Hepatocyte (in vitro differentiated cells): ENCODE results near the gene NTRK3. TPM values are rescaled to one million over a fixed set of nuclear protein-coding genes. Genes with fewer than 3 reads are reported as not detected.
"Not testable (repeated sequence)": the region's sequence is repeated elsewhere in the genome, so short reads cannot be mapped to it uniquely, and the experiment has no call there.

Experiments used
- DNase-seq: peaks from one replicate; pipeline ENCODE4 v3.0.0-alpha.2; 2016; ENCODE audit warnings: low spot score
- H2AFZ ChIP-seq: fragments of 200-600 bp; sonication (generic); 2 replicates; pipeline ENCODE4 v1.6.0; 2016; ENCODE audit warnings: antibody characterized with exemption, mild to moderate bottlenecking
- H3K27ac ChIP-seq: fragments of 200-600 bp; sonication (generic); 2 replicates; pipeline ENCODE4 v1.5.1; 2016; ENCODE audit warnings: mild to moderate bottlenecking
- H3K27me3 ChIP-seq: fragments of 200-600 bp; sonication (generic); 2 replicates; pipeline ENCODE4 v1.6.1; 2016
- H3K36me3 ChIP-seq: fragments of 200-600 bp; sonication (generic); replicated peaks from 2 replicates; pipeline ENCODE4 v1.5.1; 2016; ENCODE audit warnings: low read depth; ENCODE audit not compliant: insufficient read depth
- H3K4me1 ChIP-seq: fragments of 200-600 bp; sonication (generic); 2 replicates; pipeline ENCODE4 v1.5.1; 2016; ENCODE audit warnings: mild to moderate bottlenecking, moderate library complexity; ENCODE audit not compliant: insufficient read depth
- H3K4me2 ChIP-seq: fragments of 200-600 bp; sonication (generic); 2 replicates; pipeline ENCODE4 v1.6.0; 2016
- H3K4me3 ChIP-seq: fragments of 200-600 bp; sonication (generic); 2 replicates; pipeline ENCODE4 v1.5.1; 2016; ENCODE audit warnings: mild to moderate bottlenecking
- H3K79me2 ChIP-seq: fragments of 200-600 bp; sonication (generic); 2 replicates; pipeline ENCODE4 v1.6.0; 2017; ENCODE audit warnings: mild to moderate bottlenecking
- H3K9me2 ChIP-seq: fragments of 200-600 bp; sonication (generic); replicated peaks from 2 replicates; pipeline ENCODE4 v1.6.0; 2017; ENCODE audit warnings: mild to moderate bottlenecking; ENCODE audit not compliant: insufficient read depth
- H3K9me3 ChIP-seq: fragments of 200-600 bp; sonication (generic); 2 replicates; pipeline ENCODE4 v1.5.1; 2016; ENCODE audit warnings: low read depth, mild to moderate bottlenecking
- H4K20me1 ChIP-seq: fragments of 200-600 bp; sonication (generic); 2 replicates; pipeline ENCODE4 v1.6.0; 2016; ENCODE audit warnings: mild to moderate bottlenecking; ENCODE audit not compliant: insufficient read depth, poor library complexity, severe bottlenecking
- EZH2 ChIP-seq: fragments of 200-600 bp; sonication (generic); IDR thresholded peaks from 2 replicates; pipeline ENCODE4 v1.6.1; 2016; ENCODE audit warnings: antibody characterized with exemption, mild to moderate bottlenecking, borderline replicate concordance
- EZH2phosphoT487 ChIP-seq: fragments of 200-600 bp; sonication (generic); IDR thresholded peaks from one replicate; pipeline ENCODE4 v1.6.1; 2018; ENCODE audit warnings: antibody characterized with exemption, mild to moderate bottlenecking, low read depth, moderate library complexity; ENCODE audit not compliant: unreplicated experiment, severe bottlenecking
- WGBS: methylation state at CpG from one replicate; pipeline ENCODE4 v1.1.6; 2016; ENCODE audit warnings: low lambda C conversion rate; ENCODE audit errors: missing lambda C conversion rate; 5-methylcytosine and 5-hydroxymethylcytosine counted together
- polyA plus RNA-seq: library from polyadenylated mRNA; unstranded; fragments of >200 nt; fragmentation: Nextera tagmentation; extraction: Ambion mirVana; gene quantifications from 2 replicates; pipeline ENCODE4 v1.2.1, GENCODE V29; 2016
- total RNA-seq: library from RNA; depleted of rRNA; stranded (reverse); fragments of >200 nt; gene quantifications from 2 replicates; pipeline ENCODE4 v1.2.3, GENCODE V29; 2014
- TF ChIP-seq, protein P1 (sequence below): fragments of 200-600 bp; sonication (generic); IDR thresholded peaks from 2 replicates; pipeline ENCODE4 v1.5.1; 2016; ENCODE audit warnings: antibody characterized with exemption, mild to moderate bottlenecking; ENCODE audit not compliant: poor library complexity

NTRK3 gene
- total and polyA plus RNA-seq, 2 experiments from 2014 or later = 4.9 to 5.6 TPM

DNA sequence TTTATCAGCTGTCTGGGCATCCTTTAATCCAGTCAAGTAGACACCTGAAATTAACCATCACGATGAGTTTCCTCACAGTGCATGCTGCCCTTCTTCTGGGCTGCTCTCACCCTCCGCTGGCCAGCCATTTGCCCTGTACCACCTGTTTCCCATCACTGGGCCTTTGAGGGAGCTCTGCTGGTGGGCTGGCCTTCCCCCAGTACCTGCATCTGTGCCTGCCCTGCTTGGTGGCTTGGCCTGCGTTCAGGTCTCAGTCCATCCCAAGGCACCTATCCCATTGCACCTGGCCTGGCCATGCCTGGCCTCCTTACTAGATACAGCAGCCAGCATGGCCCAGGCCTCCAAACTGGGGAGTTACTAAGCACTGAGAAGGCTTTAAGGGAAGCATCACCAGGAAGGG, 413.2 kb downstream of the NTRK3 start:
- Histone ChIP-seq H4K20me1 (no peaks in the 10 kb centered on the region), H3K36me3 (no peaks in the 10 kb centered on the region), H2AFZ (no peak overlapping the region), H3K27me3 (no peaks in the 10 kb centered on the region), H3K4me3 (no peak overlapping the region), H3K79me2 (no peaks in the 10 kb centered on the region), H3K4me1 (no peaks in the 10 kb centered on the region), H3K9me3 (no peaks in the 10 kb centered on the region), H3K4me2 (no peak overlapping the region), H3K27ac (no peak overlapping the region), H3K9me2 (no peaks in the 10 kb centered on the region)
- TF ChIP-seq EZH2phosphoT487 = no peak
- TF ChIP-seq, protein P1, sequence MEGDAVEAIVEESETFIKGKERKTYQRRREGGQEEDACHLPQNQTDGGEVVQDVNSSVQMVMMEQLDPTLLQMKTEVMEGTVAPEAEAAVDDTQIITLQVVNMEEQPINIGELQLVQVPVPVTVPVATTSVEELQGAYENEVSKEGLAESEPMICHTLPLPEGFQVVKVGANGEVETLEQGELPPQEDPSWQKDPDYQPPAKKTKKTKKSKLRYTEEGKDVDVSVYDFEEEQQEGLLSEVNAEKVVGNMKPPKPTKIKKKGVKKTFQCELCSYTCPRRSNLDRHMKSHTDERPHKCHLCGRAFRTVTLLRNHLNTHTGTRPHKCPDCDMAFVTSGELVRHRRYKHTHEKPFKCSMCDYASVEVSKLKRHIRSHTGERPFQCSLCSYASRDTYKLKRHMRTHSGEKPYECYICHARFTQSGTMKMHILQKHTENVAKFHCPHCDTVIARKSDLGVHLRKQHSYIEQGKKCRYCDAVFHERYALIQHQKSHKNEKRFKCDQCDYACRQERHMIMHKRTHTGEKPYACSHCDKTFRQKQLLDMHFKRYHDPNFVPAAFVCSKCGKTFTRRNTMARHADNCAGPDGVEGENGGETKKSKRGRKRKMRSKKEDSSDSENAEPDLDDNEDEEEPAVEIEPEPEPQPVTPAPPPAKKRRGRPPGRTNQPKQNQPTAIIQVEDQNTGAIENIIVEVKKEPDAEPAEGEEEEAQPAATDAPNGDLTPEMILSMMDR = no peak
- TF ChIP-seq EZH2 = no peak
- no peak for DNase-seq
- WGBS = 99% methylated on average over 3 of the region's 3 CpGs

DNA sequence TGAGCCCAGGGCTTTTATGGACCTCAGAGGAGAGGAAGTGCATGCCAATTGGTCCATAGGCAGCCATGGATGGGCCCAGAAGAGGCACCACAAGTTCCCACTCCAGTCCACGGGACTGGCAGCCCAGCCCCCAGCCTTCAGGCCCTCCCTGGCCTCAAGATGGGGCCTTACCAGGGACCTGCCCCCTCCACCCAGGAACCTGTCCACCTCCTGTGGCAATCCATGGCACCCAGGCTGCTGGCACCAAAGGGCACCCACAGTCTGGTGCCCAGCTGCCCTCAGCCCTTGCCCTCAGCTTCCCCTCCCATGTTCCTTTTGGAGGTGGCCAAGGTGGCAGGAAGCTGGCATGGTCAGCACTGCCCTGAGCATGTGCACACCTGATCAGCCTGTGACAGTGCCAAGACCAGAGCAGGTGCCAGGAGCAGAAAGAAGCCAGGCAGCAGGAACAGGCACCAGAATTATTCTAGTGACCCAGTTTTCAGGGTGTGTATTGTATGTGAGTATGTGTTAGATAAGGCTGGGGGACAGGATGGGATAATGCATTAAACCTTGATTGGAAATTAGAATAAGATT, 415.0 kb downstream of the NTRK3 start:
- Histone ChIP-seq H3K9me3 (no peaks in the 10 kb centered on the region), H2AFZ (no peak overlapping the region), H3K36me3 (no peaks in the 10 kb centered on the region), H3K79me2 (no peaks in the 10 kb centered on the region), H3K27ac (no peak overlapping the region), H4K20me1 (no peaks in the 10 kb centered on the region), H3K4me3 (no peak overlapping the region), H3K4me1 (no peaks in the 10 kb centered on the region), H3K9me2 (no peaks in the 10 kb centered on the region), H3K4me2 (no peak overlapping the region), H3K27me3 (no peaks in the 10 kb centered on the region)
- TF ChIP-seq, protein P1 = no peak
- TF ChIP-seq EZH2 = no peak
- no peak for TF ChIP-seq EZH2phosphoT487
- DNase-seq = no peak
- 67% methylated on average over 1 of the region's 1 CpG for WGBS

DNA sequence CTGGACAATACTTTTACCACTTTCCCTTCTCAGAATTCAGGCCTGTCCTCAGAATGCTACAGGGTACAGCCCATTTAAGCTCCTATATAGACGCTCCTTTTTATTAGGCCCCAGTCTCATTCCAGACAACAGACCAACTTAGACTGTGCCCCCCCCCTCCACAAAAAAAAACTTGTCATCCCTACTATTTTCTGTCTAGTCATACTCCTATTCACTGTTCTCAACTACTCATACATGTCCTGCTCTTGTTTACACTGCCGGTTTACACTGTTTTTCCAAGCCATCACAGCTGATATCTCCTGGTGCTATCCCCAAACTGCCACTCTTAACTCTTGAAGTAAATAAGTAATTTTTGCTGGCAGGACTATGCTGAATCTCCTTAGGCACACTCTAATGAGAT, 420.7 kb downstream of the NTRK3 start:
- H3K27ac ChIP-seq, H3K36me3 ChIP-seq, H3K79me2 ChIP-seq, H3K4me3 ChIP-seq, DNase-seq, H3K9me3 ChIP-seq, H2AFZ ChIP-seq, H3K9me2 ChIP-seq, H3K27me3 ChIP-seq, H3K4me2 ChIP-seq, H3K4me1 ChIP-seq, H4K20me1 ChIP-seq: not testable (repeated sequence)
- 47% methylated on average over 2 of the region's 2 CpGs for WGBS

DNA sequence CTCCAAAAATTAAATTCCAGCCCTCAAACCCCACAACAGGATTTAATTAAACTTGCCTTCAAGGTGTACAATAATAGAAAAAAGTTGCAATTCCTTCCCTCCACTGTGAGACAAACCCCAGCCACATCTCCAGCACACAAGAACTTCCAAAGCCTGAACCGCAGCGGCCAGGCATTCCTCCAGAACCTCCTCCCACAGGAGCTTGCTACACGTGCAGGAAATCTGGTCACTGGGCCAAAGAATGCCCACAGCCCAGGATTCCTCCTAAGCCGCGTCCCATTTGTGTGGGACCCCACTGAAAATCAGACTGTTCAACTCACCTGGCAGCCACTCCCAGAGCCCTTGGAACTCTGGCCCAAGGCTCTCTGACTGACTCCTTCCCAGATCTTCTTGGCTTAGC, 423.2 kb downstream of the NTRK3 start:
- H3K79me2 ChIP-seq, H3K27ac ChIP-seq, H3K4me1 ChIP-seq, H2AFZ ChIP-seq, H3K9me3 ChIP-seq, H3K27me3 ChIP-seq, H3K9me2 ChIP-seq, H4K20me1 ChIP-seq, DNase-seq, H3K36me3 ChIP-seq, H3K4me2 ChIP-seq, H3K4me3 ChIP-seq: not testable (repeated sequence)
- WGBS = 79% methylated on average over 5 of the region's 5 CpGs
